Esophagus muscularis mucosa (tissue), 4 donors: Measurements from ENCODE around the gene JARID2.

Source experiments
- CTCF ChIP-seq, 3 experiments: fragments of 200-600 bp in 2 of 3; fragments of 450-650 bp in 1 of 3; sonication (generic) in 2 of 3; IDR thresholded peaks; one replicate each; pipeline ENCODE4 v1.5.1; 2017 to 2019; ENCODE audit warnings: antibody characterized with exemption in 3 of 3, mild to moderate bottlenecking in 2 of 3, moderate library complexity in 1 of 3
- EP300 ChIP-seq: sonication (generic); formaldehyde crosslinking; IDR thresholded peaks from one replicate; pipeline ENCODE4 v1.6.1; 2017; ENCODE audit warnings: antibody characterized with exemption
- POLR2A ChIP-seq: fragments of 450-650 bp; IDR thresholded peaks from one replicate; pipeline ENCODE4 v1.6.1; 2017; ENCODE audit warnings: antibody characterized with exemption, moderate library complexity, mild to moderate bottlenecking, low read depth
- POLR2AphosphoS5 ChIP-seq, 2 donors: sonication (generic); formaldehyde crosslinking; IDR thresholded peaks; one replicate each; pipeline ENCODE4 v1.6.1; 2017; ENCODE audit warnings: antibody characterized with exemption in 2 of 2

GRCh38 chr6:15536198-15536955 lies 290.5 kb downstream of the JARID2 start:
- TF ChIP-seq EP300 (no peak), CTCF (IDR thresholded peaks at IDR 0.05) (no peak), POLR2AphosphoS5 (IDR thresholded peaks at IDR 0.05) (no peak), POLR2A (no peak)
